IPS-20b (cell line): ENCODE results near the gene MTFR2.

ENCODE experiments used
- H3K27ac ChIP-seq: one replicate; pipeline ENCODE4 v1.5.1; 2013; ENCODE audit warnings: low read length
- H3K27me3 ChIP-seq: 2 replicates; pipeline ENCODE4 v1.6.1; 2013; ENCODE audit warnings: mild to moderate bottlenecking, low read length, inconsistent platforms; ENCODE audit not compliant: insufficient read depth
- H3K36me3 ChIP-seq: 2 replicates; pipeline ENCODE4 v1.6.1; 2013; ENCODE audit warnings: low read depth, mild to moderate bottlenecking, inconsistent platforms, low read length, moderate library complexity; ENCODE audit not compliant: insufficient read depth
- H3K4me1 ChIP-seq: 2 replicates; pipeline ENCODE4 v1.6.1; 2013; ENCODE audit warnings: mild to moderate bottlenecking, control low read depth, inconsistent platforms, low read length, moderate library complexity; ENCODE audit not compliant: insufficient read depth
- H3K4me3 ChIP-seq: 2 replicates; pipeline ENCODE4 v1.5.1; 2013; ENCODE audit warnings: mild to moderate bottlenecking, low read length, inconsistent platforms
- H3K9ac ChIP-seq: 2 replicates; pipeline ENCODE4 v1.6.1; 2013; ENCODE audit warnings: low read depth, mild to moderate bottlenecking, inconsistent platforms, low read length, moderate library complexity
- H3K9me3 ChIP-seq: 2 replicates; pipeline ENCODE4 v1.6.1; 2013; ENCODE audit warnings: mild to moderate bottlenecking, low read depth, low read length, inconsistent platforms; ENCODE audit not compliant: insufficient read depth

Gene MTFR2

DNA sequence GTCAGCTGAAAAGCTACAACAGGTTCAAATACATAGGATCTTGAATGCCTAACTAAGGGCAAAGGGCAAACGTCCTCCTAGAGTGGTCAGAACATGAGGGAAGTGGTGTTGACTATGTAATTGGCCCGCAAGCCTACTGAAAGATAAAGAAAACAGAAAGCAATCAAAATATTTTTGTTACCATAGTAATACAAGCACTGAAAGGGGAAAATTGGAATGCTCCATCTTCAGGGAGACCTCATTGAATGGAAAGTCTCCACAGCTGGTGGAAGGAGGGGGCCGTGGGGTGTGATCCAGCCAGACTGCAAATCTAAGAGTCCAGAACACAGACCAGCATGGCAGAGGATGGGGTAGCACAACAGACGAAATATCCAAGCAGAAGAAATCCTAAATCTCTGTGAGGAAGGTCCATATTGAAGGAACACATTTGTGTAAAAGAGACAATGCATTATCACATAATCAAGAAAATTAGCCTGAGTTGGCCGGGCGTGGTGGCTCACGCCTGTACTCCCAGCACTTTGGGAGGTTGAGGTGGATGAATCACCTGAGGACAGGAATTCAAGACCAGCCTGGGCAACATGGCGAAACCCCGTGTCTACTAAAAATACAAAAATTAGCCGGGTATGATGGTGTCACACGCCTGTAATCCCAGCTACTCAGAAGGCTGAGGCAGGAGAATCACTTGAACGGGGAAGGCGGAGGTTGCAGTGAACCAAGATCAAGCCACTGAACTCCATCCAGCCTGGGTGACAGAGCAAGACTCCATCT, 39.5 kb downstream of the MTFR2 start:
- no peak overlapping the region for H3K27ac ChIP-seq
- H3K9me3 ChIP-seq: no peaks in the 10 kb centered on the region
- no peak overlapping the region for H3K9ac ChIP-seq
- no peaks in the 10 kb centered on the region for H3K27me3 ChIP-seq
- H3K4me3 ChIP-seq: no peak overlapping the region
- no peaks in the 10 kb centered on the region for H3K36me3 ChIP-seq
- no peaks in the 10 kb centered on the region for H3K4me1 ChIP-seq

DNA sequence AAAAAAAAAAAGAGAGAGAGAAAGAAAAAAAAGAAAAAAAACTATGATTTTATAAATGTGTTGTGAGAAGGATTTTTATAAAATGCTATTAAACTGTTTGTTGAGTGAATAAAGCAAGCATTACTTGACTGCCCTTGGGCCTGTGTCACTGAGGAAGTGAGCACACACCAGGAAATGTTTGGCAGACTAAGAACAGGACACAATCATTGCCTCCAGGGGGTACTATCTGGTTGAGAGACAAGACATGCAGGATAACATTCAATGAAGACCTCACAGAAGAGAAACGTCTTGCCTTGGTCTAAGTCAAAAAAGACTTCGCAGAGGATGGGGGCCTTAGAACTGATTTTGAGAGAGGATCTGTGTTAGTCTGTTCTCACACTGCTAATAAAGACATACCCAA, 40.6 kb downstream of the MTFR2 start:
- no peaks in the 10 kb centered on the region for H3K36me3 ChIP-seq
- H3K9ac ChIP-seq: no peak overlapping the region
- H3K27ac ChIP-seq: no peak overlapping the region
- no peak overlapping the region for H3K4me3 ChIP-seq
- H3K9me3 ChIP-seq: no peaks in the 10 kb centered on the region
- no peaks in the 10 kb centered on the region for H3K4me1 ChIP-seq
- no peaks in the 10 kb centered on the region for H3K27me3 ChIP-seq

DNA sequence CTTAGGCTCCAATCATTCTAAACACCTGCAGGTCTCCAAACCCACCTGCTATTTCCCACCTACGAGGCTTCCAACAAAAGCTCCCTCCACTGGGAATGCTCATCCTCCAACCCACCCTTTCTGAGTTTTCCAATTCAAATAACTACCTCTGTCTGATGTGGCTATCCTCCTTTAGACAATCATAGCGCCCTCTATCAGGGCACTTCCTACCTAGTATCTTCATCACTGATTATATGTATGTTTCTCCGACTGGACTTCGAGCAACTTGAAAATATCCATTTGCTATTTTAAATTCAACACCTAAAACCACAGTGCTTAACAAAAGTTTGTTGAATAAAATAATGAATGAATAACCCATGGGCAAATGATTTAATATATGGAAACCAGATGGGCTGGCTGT, 41.3 kb downstream of the MTFR2 start:
- H3K36me3 ChIP-seq: no peaks in the 10 kb centered on the region
- H3K9ac ChIP-seq: no peak overlapping the region
- no peaks in the 10 kb centered on the region for H3K9me3 ChIP-seq
- H3K27me3 ChIP-seq: no peaks in the 10 kb centered on the region
- H3K4me3 ChIP-seq: no peak overlapping the region
- H3K27ac ChIP-seq: no peak overlapping the region
- no peaks in the 10 kb centered on the region for H3K4me1 ChIP-seq

DNA sequence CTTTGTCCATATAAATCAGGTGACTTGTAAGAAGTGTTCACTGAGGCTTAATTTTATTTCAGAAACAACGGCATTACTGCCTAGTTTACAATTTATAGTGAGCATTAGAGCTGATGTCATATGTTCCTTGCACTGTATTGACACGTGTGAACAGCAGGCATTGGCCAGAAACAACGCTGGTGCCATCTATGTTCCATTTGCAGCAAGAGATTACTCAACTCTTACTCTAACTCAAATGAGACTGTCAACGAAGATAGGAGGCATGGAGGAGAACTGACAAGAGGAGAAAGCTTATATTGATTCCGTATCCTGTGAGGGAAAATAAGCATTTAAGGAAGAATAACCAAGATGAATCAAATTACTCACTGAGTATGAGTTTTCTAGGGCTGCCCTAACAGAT, 48.4 kb downstream of the MTFR2 start:
- Histone ChIP-seq H3K9me3 (no peaks in the 10 kb centered on the region), H3K9ac (no peak overlapping the region), H3K27me3 (no peaks in the 10 kb centered on the region), H3K4me1 (no peaks in the 10 kb centered on the region), H3K4me3 (no peak overlapping the region), H3K36me3 (no peaks in the 10 kb centered on the region), H3K27ac (no peak overlapping the region)

DNA sequence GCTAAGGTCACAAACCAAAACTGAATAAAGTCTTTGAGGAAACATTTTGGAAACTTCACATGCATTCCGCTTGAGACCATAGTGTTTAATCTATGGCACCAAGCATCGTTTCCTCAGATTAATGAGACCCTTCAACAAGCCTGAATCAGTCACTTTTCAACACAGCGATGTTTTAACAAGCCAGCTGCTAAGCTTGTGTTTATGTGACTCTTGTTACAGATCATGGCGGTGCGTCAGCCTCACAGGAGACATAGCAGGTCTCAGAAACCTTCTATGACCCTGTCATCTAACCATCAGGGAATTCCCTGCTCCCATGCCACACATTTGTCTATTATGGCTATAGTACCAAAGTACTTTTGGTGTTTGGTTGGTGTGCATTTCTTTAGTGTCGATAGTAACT, 57.2 kb downstream of the MTFR2 start:
- Histone ChIP-seq H3K36me3 (no peaks in the 10 kb centered on the region), H3K27me3 (no peaks in the 10 kb centered on the region), H3K4me1 (no peaks in the 10 kb centered on the region), H3K4me3 (no peak overlapping the region), H3K9ac (no peak overlapping the region), H3K9me3 (no peaks in the 10 kb centered on the region), H3K27ac (no peak overlapping the region)

DNA sequence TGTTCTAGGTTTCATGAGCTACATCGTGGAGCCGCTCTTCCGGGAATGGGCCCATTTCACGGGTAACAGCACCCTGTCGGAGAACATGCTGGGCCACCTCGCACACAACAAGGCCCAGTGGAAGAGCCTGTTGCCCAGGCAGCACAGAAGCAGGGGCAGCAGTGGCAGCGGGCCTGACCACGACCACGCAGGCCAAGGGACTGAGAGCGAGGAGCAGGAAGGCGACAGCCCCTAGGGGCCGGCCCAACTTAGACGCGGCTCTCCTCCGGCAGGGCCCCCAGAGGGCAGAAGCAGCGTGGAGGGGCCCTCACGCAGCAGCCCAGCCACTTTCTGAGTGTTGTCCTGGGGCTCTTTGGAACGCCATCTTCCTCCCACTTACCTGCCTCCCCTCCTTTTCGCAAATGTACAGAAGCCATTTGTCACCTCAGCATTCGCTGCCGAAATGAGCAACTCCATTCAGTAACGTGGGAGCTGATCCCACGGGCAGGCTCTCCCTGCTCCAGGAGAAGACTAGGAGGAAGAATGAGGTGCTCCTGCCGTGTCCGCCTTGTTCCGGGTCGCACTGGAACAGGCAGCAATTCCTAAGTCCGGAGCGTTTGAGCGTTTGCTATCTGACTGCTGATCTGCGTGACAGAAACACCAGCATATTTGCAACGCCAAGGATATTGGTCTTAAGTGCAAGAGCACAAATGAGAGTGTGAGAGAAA, 58.4 kb downstream of the MTFR2 start:
- Histone ChIP-seq H3K9me3 (no peaks in the 10 kb centered on the region), H3K4me3 (no peak overlapping the region), H3K36me3 (no peaks in the 10 kb centered on the region), H3K4me1 (no peaks in the 10 kb centered on the region), H3K27me3 (no peaks in the 10 kb centered on the region), H3K27ac (no peak overlapping the region), H3K9ac (no peak overlapping the region)

DNA sequence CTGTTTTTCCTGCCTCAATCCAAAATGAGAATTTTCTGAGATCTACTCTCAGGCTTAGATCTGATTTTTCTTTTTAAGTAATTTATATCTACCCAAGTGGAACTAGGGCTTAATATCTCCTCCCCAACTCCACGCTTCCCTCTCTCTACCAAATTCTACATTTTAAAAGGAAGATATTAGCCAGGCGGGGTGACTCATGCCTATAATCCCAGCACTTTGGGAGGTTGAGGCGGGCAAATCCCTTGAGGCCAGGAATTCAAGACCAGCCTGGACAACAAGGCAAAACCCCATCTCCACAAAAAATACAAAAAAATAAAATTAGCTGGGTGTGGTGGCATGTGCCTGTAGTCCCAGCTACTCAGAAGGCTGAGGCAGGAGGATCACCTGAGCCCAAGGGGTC, 61.0 kb downstream of the MTFR2 start:
- H3K9ac ChIP-seq: no peak overlapping the region

DNA sequence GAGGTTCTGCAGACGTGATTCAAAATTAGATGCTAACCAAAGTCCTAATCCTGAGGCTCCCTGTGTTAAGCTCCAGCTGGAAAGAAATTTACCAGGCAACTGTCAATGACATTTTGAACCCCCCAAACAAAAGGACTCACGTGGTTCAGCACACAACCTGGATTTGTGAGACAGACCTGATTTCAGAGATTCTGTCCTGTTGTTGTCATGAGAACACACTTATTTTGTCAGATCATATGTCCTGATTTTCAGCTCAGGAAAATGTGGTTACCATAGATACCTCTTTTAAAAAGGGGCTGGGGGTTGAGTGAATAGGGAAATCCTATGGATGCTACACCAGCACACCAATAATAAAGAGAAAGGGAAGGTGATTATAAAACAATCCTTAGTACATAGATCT, 61.6 kb downstream of the MTFR2 start:
- Histone ChIP-seq H3K4me3 (no peak overlapping the region), H3K4me1 (no peaks in the 10 kb centered on the region), H3K9ac (no peak overlapping the region), H3K36me3 (no peaks in the 10 kb centered on the region), H3K9me3 (no peaks in the 10 kb centered on the region), H3K27me3 (no peaks in the 10 kb centered on the region), H3K27ac (no peak overlapping the region)

More for the DNA sequence above, 61.0 kb downstream of the MTFR2 start:
- Histone ChIP-seq H3K4me3 (no peak overlapping the region), H3K4me1 (no peaks in the 10 kb centered on the region), H3K27ac (no peak overlapping the region), H3K9me3 (no peaks in the 10 kb centered on the region), H3K36me3 (no peaks in the 10 kb centered on the region), H3K27me3 (no peaks in the 10 kb centered on the region)

DNA sequence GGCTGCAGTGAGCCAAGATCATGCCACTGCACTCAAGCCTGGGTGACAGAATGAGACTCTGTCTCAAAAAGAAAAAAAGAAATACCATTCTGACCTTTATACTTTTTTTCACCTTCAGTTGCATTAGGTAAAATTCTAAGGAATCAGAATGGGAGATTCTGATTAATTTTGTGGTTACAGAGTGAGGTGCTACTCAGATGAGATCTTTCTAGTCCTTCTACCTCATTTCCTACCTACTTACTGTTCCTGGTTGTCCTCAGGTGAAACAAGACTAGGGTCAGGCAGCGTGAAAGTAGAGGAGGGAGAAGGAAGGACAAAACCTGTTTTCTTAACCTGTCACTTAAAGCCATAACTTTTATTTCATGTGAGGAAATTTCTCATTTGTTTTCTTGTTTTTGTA, 63.7 kb downstream of the MTFR2 start:
- H3K9ac ChIP-seq: no peak overlapping the region
- no peaks in the 10 kb centered on the region for H3K9me3 ChIP-seq
- H3K36me3 ChIP-seq: no peaks in the 10 kb centered on the region
- H3K4me1 ChIP-seq: no peaks in the 10 kb centered on the region
- H3K27ac ChIP-seq: no peak overlapping the region
- no peaks in the 10 kb centered on the region for H3K27me3 ChIP-seq
- no peak overlapping the region for H3K4me3 ChIP-seq

DNA sequence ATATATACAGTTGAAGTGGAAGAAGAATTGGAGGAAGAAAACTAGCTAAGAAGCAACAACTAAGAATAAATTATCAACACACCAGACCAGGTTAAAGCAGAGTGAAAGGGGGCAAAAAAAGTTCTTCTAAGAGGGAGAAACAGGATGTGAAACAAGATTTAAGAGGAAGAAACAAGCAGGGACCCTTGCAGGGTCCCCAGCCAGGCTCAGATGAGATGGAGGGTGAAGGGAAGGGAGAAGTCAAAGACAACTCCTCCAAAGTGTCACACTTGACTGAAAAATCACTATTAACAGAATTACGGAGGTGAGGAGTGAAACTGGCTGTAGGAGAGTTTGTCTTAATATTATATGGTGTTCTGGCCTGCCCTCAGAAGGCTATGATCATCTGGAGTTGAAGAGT, 65.4 kb downstream of the MTFR2 start:
- no peaks in the 10 kb centered on the region for H3K4me1 ChIP-seq
- H3K36me3 ChIP-seq: no peaks in the 10 kb centered on the region
- H3K27me3 ChIP-seq: no peaks in the 10 kb centered on the region
- H3K4me3 ChIP-seq: no peak overlapping the region
- H3K9ac ChIP-seq: no peak overlapping the region
- H3K9me3 ChIP-seq: no peaks in the 10 kb centered on the region
- no peak overlapping the region for H3K27ac ChIP-seq

DNA sequence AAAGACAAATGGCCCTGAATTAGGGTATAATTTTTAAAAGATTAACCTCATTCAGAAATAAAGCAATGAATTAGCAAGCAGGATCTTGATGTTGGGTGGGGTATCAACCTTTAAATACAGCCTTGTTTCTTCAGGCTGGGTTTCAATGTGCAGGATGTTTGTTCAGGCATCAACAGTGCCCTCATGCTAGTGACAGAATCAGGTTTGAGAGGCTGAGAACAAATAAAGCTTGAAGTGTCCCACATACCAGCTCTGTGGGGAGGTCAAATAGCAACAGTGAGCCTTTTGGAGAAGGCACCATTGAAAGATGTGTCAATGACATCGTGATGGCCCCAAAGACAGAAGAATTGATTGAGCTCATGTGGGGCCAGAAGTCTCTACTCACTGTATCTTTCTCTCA, 68.2 kb downstream of the MTFR2 start:
- H3K27ac ChIP-seq: no peak overlapping the region
- H3K4me1 ChIP-seq: no peaks in the 10 kb centered on the region
- no peak overlapping the region for H3K9ac ChIP-seq
- H3K9me3 ChIP-seq: no peaks in the 10 kb centered on the region
- H3K4me3 ChIP-seq: no peak overlapping the region
- no peaks in the 10 kb centered on the region for H3K36me3 ChIP-seq
- H3K27me3 ChIP-seq: no peaks in the 10 kb centered on the region

DNA sequence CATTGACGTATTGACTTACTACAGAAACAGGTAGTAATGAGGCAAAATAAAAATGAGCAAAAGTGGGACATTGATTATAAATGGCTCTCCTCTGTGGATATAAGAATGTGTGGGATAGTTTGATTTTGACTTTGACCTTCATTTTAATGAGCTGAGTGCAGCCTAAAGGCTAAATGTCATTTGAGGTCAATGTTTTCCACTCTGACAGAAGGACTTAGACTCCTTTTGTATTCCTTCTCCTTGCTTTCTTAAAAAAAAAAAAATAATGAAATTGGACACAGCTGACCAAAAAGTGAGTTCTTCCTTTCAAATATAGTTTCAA, 68.6 kb downstream of the MTFR2 start:
- H3K27me3 ChIP-seq: no peaks in the 10 kb centered on the region
- no peaks in the 10 kb centered on the region for H3K4me1 ChIP-seq
- no peak overlapping the region for H3K4me3 ChIP-seq
- H3K9ac ChIP-seq: no peak overlapping the region
- H3K9me3 ChIP-seq: no peaks in the 10 kb centered on the region
- H3K36me3 ChIP-seq: no peaks in the 10 kb centered on the region
- no peak overlapping the region for H3K27ac ChIP-seq
